OCI-LY7 (cell line): ENCODE data around the gene CERS6. TPM values are rescaled to one million over a fixed set of nuclear protein-coding genes. Genes with fewer than 3 reads are reported as not detected.

Experiments
- BruUV-seq: library from RNA; stranded (reverse); fragments of 400-500 nt; replicated peaks from 2 replicates; lab custom pipeline; 2021; lab: Mats Ljungman, UMichigan
- CTCF ChIA-PET: fragments of 300-600 bp; sonication (Branson Sonifier 250); formaldehyde crosslinking; loops from one replicate; lab custom pipeline; 2022; ENCODE audit warnings: antibody characterized with exemption; ENCODE audit not compliant: unreplicated experiment; lab: Charles Lee
- POLR2A ChIA-PET: fragments of 300-600 bp; sonication (Branson Sonifier 250); formaldehyde crosslinking; loops from one replicate; lab custom pipeline; 2022; ENCODE audit warnings: antibody characterized with exemption; lab: Charles Lee
- DNase-seq: peaks from one replicate; pipeline ENCODE4 v3.0.0-alpha.2; 2015; ENCODE audit warnings: low spot score
- H2AFZ ChIP-seq: fragments of 200-600 bp; sonication (generic), shearing (Covaris generic); 2 replicates; pipeline ENCODE4 v1.6.1; 2014; ENCODE audit warnings: mild to moderate bottlenecking, antibody characterized with exemption, low read length, moderate library complexity
- H3K27ac ChIP-seq: fragments of 200-600 bp; sonication (generic); 2 replicates; pipeline ENCODE4 v1.5.1; 2014; ENCODE audit warnings: mixed run types, low read depth, mild to moderate bottlenecking, moderate library complexity, low read length, inconsistent platforms; ENCODE audit not compliant: poor library complexity, severe bottlenecking
- H3K36me3 ChIP-seq: fragments of 200-600 bp; sonication (generic); 2 replicates; pipeline ENCODE4 v1.6.1; 2014; ENCODE audit warnings: mild to moderate bottlenecking, antibody characterized with exemption, low read length, moderate library complexity, mixed read lengths; ENCODE audit not compliant: insufficient read depth
- H3K4me1 ChIP-seq: fragments of 200-600 bp; sonication (generic); 2 replicates; pipeline ENCODE4 v1.5.1; 2014; ENCODE audit warnings: mild to moderate bottlenecking, low read length; ENCODE audit not compliant: insufficient read depth, poor library complexity, severe bottlenecking
- H3K4me2 ChIP-seq: fragments of 200-600 bp; sonication (generic); 2 replicates; pipeline ENCODE4 v1.6.1; 2014; ENCODE audit warnings: mild to moderate bottlenecking, low read length
- H3K4me3 ChIP-seq: fragments of 200-600 bp; sonication (generic); 2 replicates; pipeline ENCODE4 v1.5.1; 2014; ENCODE audit warnings: mild to moderate bottlenecking, low read depth, low read length; ENCODE audit not compliant: poor library complexity, severe bottlenecking
- H3K79me2 ChIP-seq: fragments of 200-600 bp; sonication (generic); 2 replicates; pipeline ENCODE4 v1.6.1; 2016; ENCODE audit warnings: low read depth, mild to moderate bottlenecking, low read length, moderate library complexity, mixed read lengths; ENCODE audit not compliant: insufficient read depth
- H3K9me2 ChIP-seq: fragments of 200-600 bp; sonication (generic); 2 replicates; pipeline ENCODE4 v1.6.1; 2016; ENCODE audit warnings: mild to moderate bottlenecking, low read length, mixed read lengths; ENCODE audit not compliant: insufficient read depth
- H3K9me3 ChIP-seq: fragments of 200-600 bp; sonication (generic); 2 replicates; pipeline ENCODE4 v1.6.1; 2014; ENCODE audit warnings: mild to moderate bottlenecking, mixed run types, low read length, mixed read lengths
- H4K20me1 ChIP-seq: fragments of 200-600 bp; sonication (generic); 2 replicates; pipeline ENCODE4 v1.6.1; 2014; ENCODE audit warnings: mild to moderate bottlenecking, antibody characterized with exemption, low read length, moderate library complexity, mixed read lengths; ENCODE audit not compliant: insufficient read depth
- CTCF ChIP-seq: fragments of 200-600 bp; sonication (generic); conservative IDR thresholded peaks from 2 replicates; pipeline ENCODE4 v1.5.1; 2014; ENCODE audit warnings: mild to moderate bottlenecking, antibody characterized with exemption, low read length, moderate library complexity, mixed read lengths
- EZH2phosphoT487 ChIP-seq: fragments of 200-600 bp; sonication (generic); IDR thresholded peaks from 2 replicates; pipeline ENCODE4 v1.6.1; 2018; ENCODE audit warnings: low read depth, borderline replicate concordance, mild to moderate bottlenecking, mixed run types, antibody characterized with exemption, low read length, moderate library complexity, mixed read lengths
- intact Hi-C: fragments of 100-400 bp; cut with micrococcal nuclease; formaldehyde crosslinking; loops from one replicate; pipeline ENCODE4 v1.10.0; 2022; ENCODE audit not compliant: unreplicated experiment
- total RNA-seq, 2 experiments: library from RNA; depleted of rRNA in 1 of 2; stranded (reverse); fragments of >200 nt in 1 of 2; shearing (Covaris generic) in 1 of 2; gene quantifications; 2 replicates each; pipeline ENCODE4 v1.2.3, GENCODE V29; 2014 to 2022

Gene CERS6
- total RNA-seq, 2 experiments from 2014 or later: 0.04 TPM; not detected in 1

DNA sequence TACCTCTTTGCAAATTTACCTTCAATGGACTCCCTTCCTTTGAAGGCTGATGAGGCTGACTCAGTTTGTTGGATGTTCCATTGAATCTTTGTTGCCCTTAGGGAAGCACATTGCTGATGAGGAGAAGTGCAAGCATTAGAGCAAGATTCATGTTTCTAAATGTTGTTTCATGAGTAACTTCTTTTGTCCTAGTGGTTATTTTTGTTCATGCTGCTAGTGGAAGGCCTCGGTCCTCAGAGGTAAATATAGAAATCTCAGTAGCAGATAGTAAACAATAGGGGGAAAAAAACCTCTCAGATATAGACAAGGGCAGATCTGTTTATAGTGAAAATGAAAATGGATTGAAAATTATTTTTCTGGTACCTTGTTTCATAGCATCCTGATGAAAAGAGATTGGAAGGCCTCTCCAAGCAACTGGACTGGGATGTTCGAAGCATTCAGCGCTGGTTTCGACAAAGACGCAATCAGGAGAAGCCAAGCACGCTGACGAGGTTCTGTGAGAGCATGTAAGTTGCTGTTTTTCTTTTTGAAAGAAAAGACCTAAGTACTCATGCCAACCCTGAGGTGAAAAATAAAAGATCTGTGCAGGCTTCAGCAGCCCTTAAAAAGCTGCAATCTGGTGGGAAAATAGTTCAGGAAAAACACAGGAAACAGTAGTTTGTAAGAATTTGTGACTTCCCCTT is 104.9 kb downstream of the CERS6 start:
- Histone ChIP-seq H3K79me2 (no peaks in the 10 kb centered on the region), H3K27ac (no peak overlapping the region), H3K4me2 (no peak overlapping the region), H3K9me2 (no peaks in the 10 kb centered on the region), H3K9me3 (no peaks in the 10 kb centered on the region), H4K20me1 (no peaks in the 10 kb centered on the region), H3K36me3 (no peaks in the 10 kb centered on the region), H3K4me1 (no peaks in the 10 kb centered on the region), H3K4me3 (no peak overlapping the region), H2AFZ (no peak overlapping the region)
- intact Hi-C loops: no loop called here
- no TSS peak for BruUV-seq
- no peak for DNase-seq
- POLR2A ChIA-PET: no interaction called here
- TF ChIP-seq CTCF (no peak), EZH2phosphoT487 (no peak)
- CTCF ChIA-PET: no interaction called here

GRCh38 chr2:168561991-168562390 is 105.9 kb downstream of the CERS6 start:
- Histone ChIP-seq H3K4me2 (no peak overlapping the region), H3K36me3 (no peaks in the 10 kb centered on the region), H3K4me1 (no peaks in the 10 kb centered on the region), H3K9me3 (no peaks in the 10 kb centered on the region), H3K79me2 (no peaks in the 10 kb centered on the region), H4K20me1 (no peaks in the 10 kb centered on the region), H3K27ac (no peak overlapping the region), H3K9me2 (no peaks in the 10 kb centered on the region), H2AFZ (no peak overlapping the region), H3K4me3 (no peak overlapping the region)
- no peak for DNase-seq
- TF ChIP-seq CTCF: no peak
- TF ChIP-seq EZH2phosphoT487: no peak
- POLR2A ChIA-PET: no interaction called here
- CTCF ChIA-PET: no interaction called here
- no TSS peak for BruUV-seq
- intact Hi-C loops: no loop called here

- Histone ChIP-seq H4K20me1 (no peaks in the 10 kb centered on the region), H3K9me2 (no peaks in the 10 kb centered on the region), H3K36me3 (no peaks in the 10 kb centered on the region), H3K4me1 (no peaks in the 10 kb centered on the region), H3K79me2 (no peaks in the 10 kb centered on the region), H2AFZ (no peak overlapping the region), H3K4me2 (no peak overlapping the region), H3K27ac (no peak overlapping the region), H3K9me3 (no peaks in the 10 kb centered on the region), H3K4me3 (no peak overlapping the region)
- no peak for DNase-seq
- BruUV-seq: no TSS peak
- TF ChIP-seq EZH2phosphoT487 (no peak), CTCF (no peak)
- ChIA-PET CTCF (no interaction called here), POLR2A (no interaction called here)
- intact Hi-C loops: no loop called here
These were observed 106.9 kb downstream of the CERS6 start for GRCh38 chr2:168562971-168563370.
